BE2C (cell line): ENCODE results near the gene DOCK9. TPM values are rescaled to one million over a fixed set of nuclear protein-coding genes. Genes with fewer than 3 reads are reported as not detected.

Experiments used
- DNase-seq: peaks from one replicate; pipeline ENCODE4 v3.0.0-alpha.2; 2020
- H3K27me3 ChIP-seq: fragments of 250-450 bp; sonication (Bioruptor Pico); 2 replicates; pipeline ENCODE4 v1.5.1; 2020; ENCODE audit warnings: mild to moderate bottlenecking
- H3K36me3 ChIP-seq: fragments of 250-450 bp; sonication (Bioruptor Pico); 2 replicates; pipeline ENCODE4 v1.5.1; 2020; ENCODE audit warnings: mild to moderate bottlenecking
- H3K4me1 ChIP-seq: fragments of 250-450 bp; sonication (Bioruptor Pico); 2 replicates; pipeline ENCODE4 v1.5.1; 2020
- H3K4me3 ChIP-seq: 2 replicates; pipeline ENCODE4 v1.5.1; 2011; ENCODE audit warnings: low read depth, low read length
- H3K9me3 ChIP-seq: fragments of 250-450 bp; sonication (Bioruptor Pico); 2 replicates; pipeline ENCODE4 v1.5.1; 2020
- CTCF ChIP-seq: IDR thresholded peaks from 2 replicates; pipeline ENCODE4 v1.5.1; 2012; ENCODE audit warnings: mild to moderate bottlenecking, low read depth, low read length
- polyA plus RNA-seq: library from polyadenylated mRNA; unstranded; fragments of >200 nt; gene quantifications from one replicate; pipeline ENCODE4 v1.2.1, GENCODE V29; 2012; ENCODE audit warnings: low read depth, missing spikeins; ENCODE audit not compliant: insufficient read length, insufficient read depth

DOCK9 gene
- polyA plus RNA-seq: 1.2 TPM

GRCh38 chr13:98977568-98978265 lies at the start of gene DOCK9:
Gene DOCK9 (minus strand): TSS chr13:98978064. CDS start chr13:98977909, 155 bp downstream.
- no peak for TF ChIP-seq CTCF
- Histone ChIP-seq H3K4me1 (no peaks in the 10 kb centered on the region), H3K9me3 (no peaks in the 10 kb centered on the region), H3K4me3 (no peak within 1 kb of the TSS), H3K27me3 (peaks cover 8% of the 10 kb centered on the region), H3K36me3 (no peaks in the 10 kb centered on the region)
- DNase-seq: no peak

GRCh38 chr13:99027260-99027659 lies 49.4 kb upstream of the DOCK9 start:
- Histone ChIP-seq H3K4me1 (no peaks in the 10 kb centered on the region), H3K4me3 (no peak overlapping the region), H3K27me3 (peaks cover 6% of the 10 kb centered on the region), H3K36me3 (no peaks in the 10 kb centered on the region), H3K9me3 (no peaks in the 10 kb centered on the region)
- no peak for TF ChIP-seq CTCF
- DNase-seq: no peak

- H3K4me1 ChIP-seq: no peaks in the 10 kb centered on the region
- no peak overlapping the region for H3K4me3 ChIP-seq
- H3K36me3 ChIP-seq: no peaks in the 10 kb centered on the region
- no peak for DNase-seq
- no peaks in the 10 kb centered on the region for H3K9me3 ChIP-seq
- peaks cover 6% of the 10 kb centered on the region for H3K27me3 ChIP-seq
- no peak for TF ChIP-seq CTCF
Observed at GRCh38 chr13:99022941-99023340, 45.1 kb upstream of the DOCK9 start.

- H3K4me1 ChIP-seq: no peaks in the 10 kb centered on the region
- no peaks in the 10 kb centered on the region for H3K36me3 ChIP-seq
- no peak for DNase-seq
- no peak for TF ChIP-seq CTCF
- peaks cover 16% of the 10 kb centered on the region for H3K27me3 ChIP-seq
- H3K9me3 ChIP-seq: no peaks in the 10 kb centered on the region
- no peak overlapping the region for H3K4me3 ChIP-seq
Observed at GRCh38 chr13:99018418-99019180, 40.7 kb upstream of the DOCK9 start.

- no peaks in the 10 kb centered on the region for H3K4me1 ChIP-seq
- H3K36me3 ChIP-seq: no peaks in the 10 kb centered on the region
- DNase-seq: no peak
- peaks cover 16% of the 10 kb centered on the region for H3K27me3 ChIP-seq
- no peak for TF ChIP-seq CTCF
- H3K4me3 ChIP-seq: no peak overlapping the region
- no peaks in the 10 kb centered on the region for H3K9me3 ChIP-seq
Observed at GRCh38 chr13:99015606-99016490, 38.0 kb upstream of the DOCK9 start.
